ENCODE measurements around the gene RPE.

RPE gene

DNA sequence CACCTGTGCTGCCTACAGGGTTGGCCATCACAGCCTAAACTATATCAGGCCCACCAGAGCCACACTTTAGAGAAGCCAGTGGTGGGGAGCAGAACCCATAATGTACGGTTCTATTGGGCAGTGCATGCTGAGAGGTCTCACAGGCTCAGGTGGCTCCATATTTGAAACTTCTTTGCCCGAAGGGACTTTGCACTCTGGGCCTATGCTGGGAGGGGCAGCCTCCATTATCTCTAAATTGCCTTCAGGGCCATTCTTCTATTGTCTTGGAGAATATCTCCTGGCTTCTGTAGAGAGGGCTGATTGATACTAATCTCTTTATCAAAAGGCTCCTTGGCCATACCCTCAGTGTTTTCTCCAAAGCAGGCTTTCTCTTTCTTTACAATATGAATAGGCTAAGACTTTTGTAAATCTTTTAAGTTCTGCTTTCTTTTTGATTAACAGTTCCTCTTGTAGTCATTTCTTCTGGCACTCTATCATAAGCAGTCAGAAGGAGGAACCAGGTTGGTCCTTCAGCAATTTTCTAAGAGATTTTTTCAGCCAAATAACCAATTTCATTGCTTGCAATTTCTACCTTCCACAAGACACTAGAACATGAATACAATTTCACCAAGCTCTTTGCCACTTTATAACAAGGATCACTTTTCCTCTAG, 44.5 kb downstream of the RPE start:
- no peak overlapping the region for H3K4me3 ChIP-seq (ENCODE audit: low read depth, low read length)
- CTCF ChIA-PET: interaction anchor here (0.5 to 1.2 kb wide), 2 partner anchors 10 to 228 kb away, joined by 5 read pairs; no protein-coding TSS in a partner anchor
- no peaks in the 10 kb centered on the region for H3K9me3 ChIP-seq (ENCODE audit: control insufficient read depth, insufficient read depth, low read depth, low read length)
- TF ChIP-seq ZNF114 (tag by site-specific recombination; IDR thresholded peaks at IDR 0.05) (no peak), KLF8 (tag by site-specific recombination; IDR thresholded peaks at IDR 0.05) (no peak), ZNF792 (tag by site-specific recombination; IDR thresholded peaks at IDR 0.05) (no peak), ZNF121 (tag by site-specific recombination; IDR thresholded peaks at IDR 0.05) (no peak), MZF1 (tag by site-specific recombination; IDR thresholded peaks at IDR 0.05; ENCODE audit: borderline replicate concordance) (no peak), ZBTB21 (tag by site-specific recombination; IDR thresholded peaks at IDR 0.05) (no peak), SETDB1 (IDR thresholded peaks at IDR 0.05; ENCODE audit: insufficient read length, low read length) (no peak), ZNF280D (tag by site-specific recombination; IDR thresholded peaks at IDR 0.05) (no peak), ZNF24 (tag by site-specific recombination; IDR thresholded peaks at IDR 0.05) (no peak), ZNF645 (tag by site-specific recombination; IDR thresholded peaks at IDR 0.05) (no peak), ZNF555 (tag by site-specific recombination; conservative IDR thresholded peaks at IDR 0.05) (no peak), ZNF48 (tag by site-specific recombination; IDR thresholded peaks at IDR 0.05) (no peak), ZNF629 (tag by site-specific recombination; IDR thresholded peaks at IDR 0.05) (no peak), ZNF221 (tag by site-specific recombination; IDR thresholded peaks at IDR 0.05; ENCODE audit: borderline replicate concordance) (no peak), ZNF292 (tag by site-specific recombination; IDR thresholded peaks at IDR 0.05; ENCODE audit: borderline replicate concordance, low read depth) (no peak), ZXDB (tag by site-specific recombination; IDR thresholded peaks at IDR 0.05) (no peak), ZNF366 (tag by site-specific recombination; conservative IDR thresholded peaks at IDR 0.05) (no peak), SP7 (tag by site-specific recombination; IDR thresholded peaks at IDR 0.05) (no peak)
- POLR2A ChIA-PET: no interaction called here
- no peaks in the 10 kb centered on the region for H3K4me1 ChIP-seq (ENCODE audit: control insufficient read depth, insufficient read depth, low read length)
- no peak overlapping the region for H3K27ac ChIP-seq (ENCODE audit: extremely low read depth, low read depth, low read length)
- H3K36me3 ChIP-seq (ENCODE audit: control insufficient read depth in 2 of 2, insufficient read depth in 1 of 2, low read length in 2 of 2): peaks cover 0 to 8% of the 10 kb centered on the region in 2 experiments; a peak in 1 of 3 replicates

DNA sequence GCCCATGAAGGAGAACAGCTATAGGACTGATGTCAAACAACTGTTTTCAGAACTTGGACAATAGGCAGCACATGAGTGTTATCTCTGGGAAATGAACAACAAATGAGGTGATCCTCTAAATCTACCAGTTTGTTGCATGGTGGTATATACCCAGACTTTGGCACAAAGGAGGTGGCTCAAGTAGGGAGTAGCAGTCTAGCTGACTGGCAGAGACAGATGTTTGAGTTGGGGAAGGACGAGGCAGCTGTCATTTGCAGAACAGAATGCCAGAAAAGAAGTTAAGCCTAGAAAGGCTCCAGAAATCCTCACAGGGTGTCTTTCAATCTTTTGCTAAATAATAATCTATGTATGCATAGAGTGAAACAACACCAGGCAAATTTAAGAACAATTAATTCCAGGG, 47.4 kb downstream of the RPE start:
- no peaks in the 10 kb centered on the region for H3K4me1 ChIP-seq (ENCODE audit: control insufficient read depth, insufficient read depth, low read length)
- CTCF ChIA-PET: interaction anchor here (1.2 kb wide), 1 partner anchor 145 kb away, joined by 3 read pairs; no protein-coding TSS in a partner anchor
- H3K36me3 ChIP-seq (ENCODE audit: control insufficient read depth in 2 of 2, insufficient read depth in 1 of 2, low read length in 2 of 2): peaks cover 0 to 11% of the 10 kb centered on the region in 2 experiments; a peak in 1 of 3 replicates
- no peaks in the 10 kb centered on the region; the same call in 1 of the 2 replicates for H3K9me3 ChIP-seq (ENCODE audit: control insufficient read depth, insufficient read depth, low read depth, low read length)
- POLR2A ChIA-PET: no interaction called here
- no peak overlapping the region for H3K4me3 ChIP-seq (ENCODE audit: low read depth, low read length)
- no peak overlapping the region for H3K27ac ChIP-seq (ENCODE audit: extremely low read depth, low read depth, low read length)
- TF ChIP-seq ZNF184 (tag by site-specific recombination; IDR thresholded peaks at IDR 0.05): no peak
- no peak for TF ChIP-seq ZNF211 (tag by site-specific recombination; IDR thresholded peaks at IDR 0.05; ENCODE audit: low read depth)
- no peak for TF ChIP-seq YY1 (tag by site-specific recombination; IDR thresholded peaks at IDR 0.05)
- TF ChIP-seq ZNF274 (IDR thresholded peaks at IDR 0.05; ENCODE audit: low read length): no peak
- TF ChIP-seq ZNF274 (tag by site-specific recombination; IDR thresholded peaks at IDR 0.05; ENCODE audit: borderline replicate concordance): no peak
- TF ChIP-seq ZNF398 (tag by site-specific recombination; IDR thresholded peaks at IDR 0.05): no peak
- no peak for TF ChIP-seq ZNF16 (tag by site-specific recombination; IDR thresholded peaks at IDR 0.05; ENCODE audit: low read depth)
- no peak for TF ChIP-seq FEZF1 (tag by site-specific recombination; IDR thresholded peaks at IDR 0.05)
- TF ChIP-seq ZNF202 (tag by site-specific recombination; IDR thresholded peaks at IDR 0.05; ENCODE audit: borderline replicate concordance): no peak
